Endodermal cell (in vitro differentiated cells): Measurements from ENCODE around the gene DMPK. TPM values are rescaled to one million over a fixed set of nuclear protein-coding genes. Genes with fewer than 3 reads are reported as not detected.

Experiments used
- DNase-seq: peaks from one replicate; pipeline ENCODE4 v3.0.0-alpha.2; 2017
- H3K27ac ChIP-seq: 2 replicates; pipeline ENCODE4 v1.5.1; 2013; ENCODE audit warnings: mild to moderate bottlenecking, low read depth, low read length, moderate library complexity
- H3K27me3 ChIP-seq: 2 replicates; pipeline ENCODE4 v1.6.1; 2013; ENCODE audit warnings: mild to moderate bottlenecking, low read length, moderate library complexity; ENCODE audit not compliant: insufficient read depth, control insufficient read depth, poor library complexity, severe bottlenecking
- H3K36me3 ChIP-seq: 2 replicates; pipeline ENCODE4 v1.7.0; 2013; ENCODE audit warnings: mild to moderate bottlenecking, low read length, moderate library complexity; ENCODE audit not compliant: control insufficient read depth, insufficient read depth
- H3K4me1 ChIP-seq: one replicate; pipeline ENCODE4 v1.7.0; 2013; ENCODE audit warnings: low read length; ENCODE audit not compliant: control insufficient read depth, insufficient read depth
- H3K4me3 ChIP-seq: 2 replicates; pipeline ENCODE4 v1.5.1; 2013; ENCODE audit warnings: mild to moderate bottlenecking, low read length, moderate library complexity
- H3K9ac ChIP-seq: 2 replicates; pipeline ENCODE4 v1.6.1; 2013; ENCODE audit warnings: mild to moderate bottlenecking, low read length, moderate library complexity; ENCODE audit not compliant: poor library complexity, severe bottlenecking; ENCODE audit errors: extremely low read depth
- H3K9me3 ChIP-seq: 2 replicates; pipeline ENCODE4 v1.6.1; 2013; ENCODE audit warnings: mild to moderate bottlenecking, low read length, moderate library complexity; ENCODE audit not compliant: control insufficient read depth
- H3K27ac Mint-ChIP-seq: 2 replicates; pipeline ENCODE4 v1.8.0; 2020; ENCODE audit warnings: mixed read lengths
- H3K27me3 Mint-ChIP-seq: 2 replicates; pipeline ENCODE4 v1.8.0; 2021; ENCODE audit warnings: mild to moderate bottlenecking, mixed read lengths; ENCODE audit not compliant: insufficient read depth
- H3K36me3 Mint-ChIP-seq: 2 replicates; pipeline ENCODE4 v1.8.0; 2020; ENCODE audit warnings: low read depth, mixed read lengths
- H3K4me1 Mint-ChIP-seq: 2 replicates; pipeline ENCODE4 v1.8.0; 2020; ENCODE audit warnings: mixed read lengths
- H3K4me3 Mint-ChIP-seq: 2 replicates; pipeline ENCODE4 v1.8.0; 2020; ENCODE audit warnings: mild to moderate bottlenecking, moderate library complexity, mixed read lengths
- H3K9me3 Mint-ChIP-seq: 2 replicates; pipeline ENCODE4 v1.8.0; 2020; ENCODE audit warnings: mild to moderate bottlenecking, mixed read lengths
- WGBS, 2 experiments: methylation state at CpG; one replicate each; pipeline versions ENCODE4 v1.1.5 to v1.1.7; 2013; ENCODE audit warnings: missing lambda C conversion rate in 2 of 2, mixed read lengths in 1 of 2; ENCODE audit not compliant: insufficient coverage in 1 of 2, insufficient read length in 1 of 2; 5-methylcytosine and 5-hydroxymethylcytosine counted together
- total RNA-seq, 2 donors: library from RNA; stranded (reverse); fragmentation: NEBNext Ultra II Directional in 1 of 2; extraction: Animal tissue kit (Norgen Biotek cat#: 25700) in 1 of 2; gene quantifications; 2 replicates in 1 of 2; 3 replicates in 1 of 2; pipeline ENCODE4 v1.2.1, GENCODE V29; 2021
- TF ChIP-seq, protein P1 (sequence below): fragments of 200-600 bp; sonication (generic); conservative IDR thresholded peaks from 2 replicates; pipeline ENCODE4 v1.5.0; 2021; ENCODE audit warnings: antibody characterized with exemption, mild to moderate bottlenecking

Gene DMPK
- total RNA-seq, 2 donors from 2014 or later, result 58.8 to 75.9 TPM

DNA sequence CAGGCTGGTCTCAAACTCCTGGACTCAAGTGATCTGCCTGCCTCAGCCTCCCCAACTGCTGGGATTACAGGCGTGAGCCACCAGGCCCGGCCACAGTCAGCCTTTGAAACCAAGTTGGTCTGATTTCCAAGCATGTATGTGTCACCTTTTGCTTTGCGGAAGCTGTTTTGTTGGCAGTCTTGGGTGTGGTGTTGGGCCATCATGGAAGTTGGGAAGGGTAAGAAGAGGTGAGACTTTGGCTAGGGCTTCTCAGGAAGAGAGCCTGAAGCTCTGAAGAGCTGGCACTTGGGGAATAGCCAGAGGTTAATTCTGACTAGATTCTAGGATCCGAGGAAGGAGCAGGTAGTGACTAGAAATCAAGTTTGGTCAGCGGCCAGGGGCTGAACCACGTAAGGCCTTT lies 30.0 kb upstream of the DMPK start:
- Histone ChIP-seq H3K9me3 (no peaks in the 10 kb centered on the region), H3K36me3 (no peaks in the 10 kb centered on the region), H3K4me1 (peaks cover 7% of the 10 kb centered on the region), H3K9ac (no peak overlapping the region), H3K27ac (no peak overlapping the region), H3K27me3 (no peaks in the 10 kb centered on the region), H3K4me3 (no peak overlapping the region)
- 94 to 97% methylated on average over 5 to 6 of the region's 6 CpGs for WGBS, 2 experiments
- Mint-ChIP-seq H3K4me1 (peaks cover 5% of the 10 kb centered on the region), H3K27me3 (no peaks in the 10 kb centered on the region), H3K9me3 (no peaks in the 10 kb centered on the region), H3K36me3 (peaks cover 2% of the 10 kb centered on the region), H3K27ac (no peak overlapping the region), H3K4me3 (no peak overlapping the region)
- no peak for DNase-seq
- TF ChIP-seq, protein P1, sequence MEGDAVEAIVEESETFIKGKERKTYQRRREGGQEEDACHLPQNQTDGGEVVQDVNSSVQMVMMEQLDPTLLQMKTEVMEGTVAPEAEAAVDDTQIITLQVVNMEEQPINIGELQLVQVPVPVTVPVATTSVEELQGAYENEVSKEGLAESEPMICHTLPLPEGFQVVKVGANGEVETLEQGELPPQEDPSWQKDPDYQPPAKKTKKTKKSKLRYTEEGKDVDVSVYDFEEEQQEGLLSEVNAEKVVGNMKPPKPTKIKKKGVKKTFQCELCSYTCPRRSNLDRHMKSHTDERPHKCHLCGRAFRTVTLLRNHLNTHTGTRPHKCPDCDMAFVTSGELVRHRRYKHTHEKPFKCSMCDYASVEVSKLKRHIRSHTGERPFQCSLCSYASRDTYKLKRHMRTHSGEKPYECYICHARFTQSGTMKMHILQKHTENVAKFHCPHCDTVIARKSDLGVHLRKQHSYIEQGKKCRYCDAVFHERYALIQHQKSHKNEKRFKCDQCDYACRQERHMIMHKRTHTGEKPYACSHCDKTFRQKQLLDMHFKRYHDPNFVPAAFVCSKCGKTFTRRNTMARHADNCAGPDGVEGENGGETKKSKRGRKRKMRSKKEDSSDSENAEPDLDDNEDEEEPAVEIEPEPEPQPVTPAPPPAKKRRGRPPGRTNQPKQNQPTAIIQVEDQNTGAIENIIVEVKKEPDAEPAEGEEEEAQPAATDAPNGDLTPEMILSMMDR, result no peak

DNA sequence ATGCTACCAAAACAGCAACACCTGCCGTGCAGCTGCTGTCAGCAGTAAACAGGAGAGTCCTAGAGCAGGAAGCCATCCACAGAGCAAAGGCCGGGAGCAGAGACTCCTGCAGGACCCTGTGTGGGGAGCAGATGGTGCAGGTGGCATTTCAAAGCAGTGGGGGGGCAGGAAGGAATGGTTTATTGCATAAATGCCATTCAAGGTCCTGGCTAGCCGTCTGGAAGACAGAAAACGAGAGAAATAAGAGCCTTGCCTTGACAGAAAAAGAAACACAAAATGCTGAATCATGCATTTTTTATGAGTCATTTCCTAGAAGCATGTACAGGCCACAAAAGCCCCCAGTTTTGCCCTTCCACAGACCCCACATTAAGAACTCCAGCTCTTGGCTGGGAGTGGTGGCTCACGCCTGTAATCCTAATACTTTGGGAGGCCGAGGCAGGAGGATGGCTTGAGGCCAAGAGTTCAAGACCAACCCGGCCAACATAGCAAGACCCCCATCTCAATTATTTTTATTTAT lies 27.4 kb upstream of the DMPK start:
- Mint-ChIP-seq H3K27me3 (peaks cover 7% of the 10 kb centered on the region), H3K36me3 (peaks cover 2% of the 10 kb centered on the region), H3K4me3 (no peak overlapping the region), H3K9me3 (no peaks in the 10 kb centered on the region), H3K27ac (peak overlapping the region; percentile 46), H3K4me1 (peaks cover 1% of the 10 kb centered on the region)
- TF ChIP-seq, protein P1, result no peak
- Histone ChIP-seq H3K9ac (no peak overlapping the region), H3K27ac (no peak overlapping the region), H3K27me3 (no peaks in the 10 kb centered on the region), H3K9me3 (no peaks in the 10 kb centered on the region), H3K4me1 (no peaks in the 10 kb centered on the region), H3K4me3 (no peak overlapping the region), H3K36me3 (no peaks in the 10 kb centered on the region)
- DNase-seq, result peak; percentile 71
- 68 to 78% methylated on average over 3 to 6 of the region's 7 CpGs for WGBS, 2 experiments

DNA sequence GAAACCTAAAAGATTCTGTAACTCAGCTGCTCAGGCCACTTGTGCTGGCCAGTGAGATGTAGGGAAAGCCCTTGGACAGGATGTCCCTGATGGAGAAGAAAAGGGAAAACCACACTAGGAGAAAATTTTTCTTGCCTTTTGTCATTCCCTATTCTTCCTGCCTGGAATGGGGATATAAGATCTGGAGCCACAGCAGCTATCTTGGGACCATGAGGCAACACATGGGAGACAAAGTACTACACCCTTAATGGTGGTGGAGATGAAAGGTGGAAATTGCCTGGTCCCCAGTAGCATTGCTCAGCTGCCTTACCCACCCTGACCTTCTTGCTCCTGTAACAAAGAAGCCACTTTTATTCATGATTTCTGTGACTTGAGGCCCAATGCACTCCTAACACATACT lies 23.4 kb upstream of the DMPK start:
- DNase-seq, result no peak
- no peak overlapping the region for H3K27ac Mint-ChIP-seq

More for the DNA sequence above, 23.4 kb upstream of the DMPK start:
- Histone ChIP-seq H3K4me3 (no peak overlapping the region), H3K4me1 (no peaks in the 10 kb centered on the region), H3K27ac (no peak overlapping the region), H3K9ac (no peak overlapping the region), H3K9me3 (no peaks in the 10 kb centered on the region), H3K36me3 (no peaks in the 10 kb centered on the region), H3K27me3 (no peaks in the 10 kb centered on the region)
- Mint-ChIP-seq H3K27me3 (peaks cover 18% of the 10 kb centered on the region), H3K4me3 (no peak overlapping the region), H3K9me3 (no peaks in the 10 kb centered on the region), H3K36me3 (no peaks in the 10 kb centered on the region), H3K4me1 (no peaks in the 10 kb centered on the region)
- TF ChIP-seq, protein P1, result no peak
